H1 (cell line): ENCODE results near the gene ACO1. TPM values are rescaled to one million over a fixed set of nuclear protein-coding genes. Genes with fewer than 3 reads are reported as not detected.

Source experiments
- CTCF ChIA-PET: fragments of 300-600 bp; sonication (Branson Sonifier 250); formaldehyde crosslinking; loops from one replicate; lab custom pipeline; 2021; ENCODE audit not compliant: partially characterized antibody; lab: Charles Lee
- POLR2A ChIA-PET: fragments of 300-600 bp; sonication (Branson Sonifier 250); formaldehyde crosslinking; loops from one replicate; lab custom pipeline; 2021; ENCODE audit warnings: inconsistent platforms; ENCODE audit not compliant: partially characterized antibody; lab: Charles Lee
- DNase-seq, 2 experiments: peaks; one replicate each; pipeline versions ENCODE4 v3.0.0 to v3.0.0-alpha.2; 2010 to 2022; ENCODE audit warnings: low spot score in 2 of 2, low read depth in 1 of 2, mixed read lengths in 1 of 2
- FAIRE-seq: peaks from 2 replicates; lab custom pipeline; 2011; peaks lifted over from hg19 to GRCh38; lab: Jason Lieb, UNC
- H2AFZ ChIP-seq: 2 replicates; pipeline ENCODE4 v1.8.1; 2012; ENCODE audit warnings: low read length, inconsistent platforms
- H2AK5ac ChIP-seq: 2 replicates; pipeline ENCODE4 v1.6.1; 2013; ENCODE audit warnings: low read depth, low read length
- H2BK120ac ChIP-seq: replicated peaks from 2 replicates; pipeline ENCODE3; 2013; ENCODE audit warnings: low read depth, low read length, inconsistent platforms
- H2BK12ac ChIP-seq: 2 replicates; pipeline ENCODE4 v1.6.1; 2013; ENCODE audit warnings: low read depth, low read length
- H2BK15ac ChIP-seq: 2 replicates; pipeline ENCODE4 v1.6.1; 2013; ENCODE audit warnings: low read length
- H2BK20ac ChIP-seq: 2 replicates; pipeline ENCODE4 v1.6.1; 2013; ENCODE audit warnings: low read length
- H2BK5ac ChIP-seq: 2 replicates; pipeline ENCODE4 v1.6.1; 2013; ENCODE audit warnings: low read depth, low read length
- H3K14ac ChIP-seq: 2 replicates; pipeline ENCODE4 v1.6.1; 2013; ENCODE audit warnings: inconsistent platforms; ENCODE audit not compliant: insufficient read length
- H3K18ac ChIP-seq: 2 replicates; pipeline ENCODE4 v1.6.1; 2013; ENCODE audit warnings: low read length; ENCODE audit errors: extremely low read depth
- H3K23ac ChIP-seq: 2 replicates; pipeline ENCODE4 v1.6.1; 2013; ENCODE audit warnings: inconsistent platforms; ENCODE audit not compliant: insufficient read length
- H3K23me2 ChIP-seq: 2 replicates; pipeline ENCODE4 v1.6.1; 2013; ENCODE audit warnings: low read depth, low read length
- H3K27ac ChIP-seq: 2 replicates; pipeline ENCODE4 v1.6.1; 2011; ENCODE audit warnings: low read depth, low read length, inconsistent platforms
- H3K27me3 ChIP-seq, 4 experiments: replicated peaks in 1 of 4; 1 replicate in 1 of 4; 2 replicates in 3 of 4; pipeline versions ENCODE4 v1.6.1 to v1.8.1; 2011 to 2013; ENCODE audit warnings: low read length in 3 of 4, mild to moderate bottlenecking in 3 of 4, inconsistent platforms in 2 of 4, mixed read lengths in 2 of 4, moderate library complexity in 1 of 4; ENCODE audit not compliant: control insufficient read depth in 3 of 4, insufficient read depth in 3 of 4; ENCODE audit errors: extremely low read depth in 1 of 4
- H3K36me3 ChIP-seq, 4 experiments: 2 replicates each; pipeline versions ENCODE4 v1.6.1 to v1.8.1; 2011 to 2013; ENCODE audit warnings: mild to moderate bottlenecking in 4 of 4, low read length in 3 of 4, moderate library complexity in 2 of 4, control low read depth in 1 of 4, inconsistent platforms in 1 of 4; ENCODE audit not compliant: insufficient read depth in 4 of 4, control insufficient read depth in 2 of 4
- H3K4ac ChIP-seq: replicated peaks from 2 replicates; pipeline ENCODE3; 2013; ENCODE audit warnings: low read length, low read depth, mixed read lengths, inconsistent platforms; ENCODE audit not compliant: insufficient read length
- H3K4me1 ChIP-seq, 4 experiments: replicated peaks in 1 of 4; 1 replicate in 1 of 4; 2 replicates in 3 of 4; pipeline versions ENCODE4 v1.6.1 to v1.8.1; 2011 to 2013; ENCODE audit warnings: low read length in 3 of 4, inconsistent platforms in 2 of 4, mixed read lengths in 1 of 4; ENCODE audit not compliant: insufficient read depth in 4 of 4, control insufficient read depth in 3 of 4
- H3K4me2 ChIP-seq, 2 experiments: 2 replicates each; pipeline versions ENCODE4 v1.6.1 to v1.8.1; 2011 to 2013; ENCODE audit warnings: low read depth in 2 of 2, low read length in 2 of 2, control low read depth in 1 of 2, inconsistent platforms in 1 of 2, mild to moderate bottlenecking in 1 of 2; ENCODE audit not compliant: insufficient read depth in 1 of 2
- H3K4me3 ChIP-seq, 4 experiments: fragments of 200-600, 300-600 bp in 1 of 4; sonication (generic), shearing (Covaris generic), sonication (Bioruptor Twin) in 1 of 4; 2 replicates each; pipeline versions ENCODE4 v1.5.1 to v1.8.1; 2011 to 2016; ENCODE audit warnings: low read length in 4 of 4, low read depth in 3 of 4, control low read depth in 2 of 4, inconsistent platforms in 2 of 4, mild to moderate bottlenecking in 2 of 4, mixed read lengths in 1 of 4, moderate library complexity in 1 of 4; ENCODE audit not compliant: insufficient read depth in 2 of 4; ENCODE audit errors: extremely low read depth in 1 of 4
- H3K56ac ChIP-seq: replicated peaks from 2 replicates; pipeline ENCODE3; 2013; ENCODE audit warnings: low read depth, mild to moderate bottlenecking, mixed read lengths, low read length, inconsistent platforms; ENCODE audit not compliant: insufficient read length
- H3K79me1 ChIP-seq: 2 replicates; pipeline ENCODE4 v1.6.1; 2013; ENCODE audit warnings: low read depth, low read length, control low read depth
- H3K79me2 ChIP-seq, 2 experiments: 2 replicates each; pipeline versions ENCODE4 v1.6.1 to v1.8.1; 2012 to 2013; ENCODE audit warnings: low read length in 2 of 2, mild to moderate bottlenecking in 2 of 2, inconsistent platforms in 1 of 2; ENCODE audit not compliant: insufficient read depth in 2 of 2, control insufficient read depth in 1 of 2
- H3K9ac ChIP-seq, 4 experiments: replicated peaks in 1 of 4; 1 replicate in 1 of 4; 2 replicates in 3 of 4; pipeline versions ENCODE4 v1.6.1 to v1.8.1; 2011 to 2013; ENCODE audit warnings: low read depth in 3 of 4, low read length in 3 of 4, control low read depth in 2 of 4, mild to moderate bottlenecking in 2 of 4, moderate library complexity in 2 of 4, inconsistent platforms in 1 of 4; ENCODE audit errors: extremely low read depth in 1 of 4
- H3K9me3 ChIP-seq, 2 experiments: 2 replicates each; pipeline versions ENCODE4 v1.6.1 to v1.8.1; 2012 to 2013; ENCODE audit warnings: mild to moderate bottlenecking in 2 of 2, moderate library complexity in 2 of 2, control low read depth in 1 of 2, inconsistent platforms in 1 of 2, low read depth in 1 of 2, low read length in 1 of 2, mixed read lengths in 1 of 2; ENCODE audit not compliant: insufficient read depth in 2 of 2
- H4K20me1 ChIP-seq, 2 experiments: replicated peaks in 1 of 2; 2 replicates each; pipeline versions ENCODE3 to v1.8.1; 2011 to 2013; ENCODE audit warnings: inconsistent platforms in 2 of 2, low read length in 2 of 2, mild to moderate bottlenecking in 1 of 2; ENCODE audit not compliant: insufficient read depth in 2 of 2, control insufficient read depth in 1 of 2
- H4K5ac ChIP-seq: 2 replicates; pipeline ENCODE4 v1.6.1; 2013; ENCODE audit warnings: low read length, low read depth, mixed read lengths, inconsistent platforms; ENCODE audit not compliant: insufficient read length
- H4K8ac ChIP-seq: 2 replicates; pipeline ENCODE4 v1.8.0; 2013; ENCODE audit warnings: mild to moderate bottlenecking, moderate library complexity, low read length, inconsistent platforms; ENCODE audit not compliant: insufficient read depth; ENCODE audit errors: extremely low read depth
- H4K91ac ChIP-seq: replicated peaks from 2 replicates; pipeline ENCODE3; 2013; ENCODE audit warnings: low read length, mixed read lengths, inconsistent platforms; ENCODE audit not compliant: insufficient read length
- ATF3 ChIP-seq: IDR thresholded peaks from 2 replicates; pipeline ENCODE4 v1.6.1; 2011; ENCODE audit warnings: low read depth, mild to moderate bottlenecking, low read length; ENCODE audit not compliant: insufficient read depth
- GABPA ChIP-seq: IDR thresholded peaks from 2 replicates; pipeline ENCODE4 v1.6.1; 2011; ENCODE audit warnings: mild to moderate bottlenecking, low read length, moderate library complexity, borderline replicate concordance; ENCODE audit not compliant: insufficient read depth
- NANOG ChIP-seq: IDR thresholded peaks from 2 replicates; pipeline ENCODE4 v1.6.1; 2011; ENCODE audit warnings: low read length, low read depth, mild to moderate bottlenecking, inconsistent platforms; ENCODE audit not compliant: insufficient read depth, poor library complexity, severe bottlenecking
- RXRA ChIP-seq: IDR thresholded peaks from 2 replicates; pipeline ENCODE4 v1.6.1; 2011; ENCODE audit warnings: low read depth, mild to moderate bottlenecking, low read length, moderate library complexity; ENCODE audit not compliant: insufficient read depth
- SAP30 ChIP-seq: fragments of 300-600 bp; sonication (generic); IDR thresholded peaks from 2 replicates; pipeline ENCODE4 v1.7.1; 2012; ENCODE audit warnings: low read length, moderate library complexity, mild to moderate bottlenecking, inconsistent platforms; ENCODE audit not compliant: insufficient read depth, insufficient replicate concordance
- SP2 ChIP-seq: IDR thresholded peaks from 2 replicates; pipeline ENCODE4 v1.6.1; 2012; ENCODE audit warnings: mild to moderate bottlenecking, low read length, inconsistent platforms
- SRF ChIP-seq: IDR thresholded peaks from 2 replicates; pipeline ENCODE4 v1.6.1; 2011; ENCODE audit warnings: mild to moderate bottlenecking, low read depth, low read length, moderate library complexity
- USF2 ChIP-seq: IDR thresholded peaks from 2 replicates; pipeline ENCODE4 v1.6.1; 2011; ENCODE audit warnings: low read length, improper control_type of control experiment
- ZNF274 ChIP-seq: IDR thresholded peaks from 2 replicates; pipeline ENCODE4 v1.7.0; 2012; ENCODE audit warnings: low read length, borderline replicate concordance; ENCODE audit errors: extremely low read depth
- WGBS, 2 experiments: shearing (Covaris generic) in 1 of 2; methylation state at CpG; one replicate each; pipeline versions ENCODE4 v1.1.6 to v1.1.7; 2013 to 2015; ENCODE audit warnings: low lambda C conversion rate in 2 of 2, mixed read lengths in 2 of 2, inconsistent platforms in 1 of 2, low coverage in 1 of 2, missing lambda C conversion rate in 1 of 2; ENCODE audit not compliant: insufficient replicate concordance in 2 of 2, insufficient coverage in 1 of 2, insufficient read length in 1 of 2; ENCODE audit errors: extremely low coverage in 1 of 2, missing lambda C conversion rate in 1 of 2; 5-methylcytosine and 5-hydroxymethylcytosine counted together
- polyA plus RNA-seq, 7 experiments: library from polyadenylated mRNA; depleted of rRNA in 3 of 7; stranded (reverse) in 5 of 7; unstranded in 2 of 7; fragments of >200 nt in 5 of 7; fragments of 200-250 nt in 2 of 7; gene quantifications; 1 replicate in 5 of 7; 2 replicates in 1 of 7; 4 replicates in 1 of 7; pipeline versions ENCODE4 v1.2.1 to v1.2.3, GENCODE V29; 2011 to 2013; ENCODE audit warnings: missing spikeins in 2 of 7, mixed read lengths in 2 of 7
- total RNA-seq: library from RNA; stranded (reverse); fragmentation: NEBNext Ultra II Directional; extraction: Animal tissue kit (Norgen Biotek cat#: 25700); gene quantifications from 2 replicates; pipeline ENCODE4 v1.2.1, GENCODE V29; 2021

Gene ACO1
- total and polyA plus RNA-seq, 2 of the 8 experiments (the other 6 are each of a cell fraction or from before 2014, with no cell fraction given), result 39.3 to 49.8 TPM

GRCh38 chr9:32382565-32383320 is 1.7 kb upstream of the ACO1 start:
- Histone ChIP-seq H3K4me1 (peaks cover 0 to 4% (median 3%) of the 10 kb centered on the region in 4 experiments; a peak in 3 of 7 replicates), H3K9me3 (no peaks in the 10 kb centered on the region), H2BK15ac (no peak overlapping the region), H3K23ac (no peak overlapping the region), H3K4me2 (no peak overlapping the region; a peak in 1 of 4 replicates), H3K4me3 (no peak overlapping the region), H4K5ac (no peak overlapping the region), H3K27ac (no peak overlapping the region), H2BK120ac (no peak overlapping the region), H2AFZ (no peak overlapping the region), H3K18ac (no peak overlapping the region), H2AK5ac (no peak overlapping the region), H3K79me2 (peaks cover 0 to 10% of the 10 kb centered on the region in 2 experiments; a peak in 2 of 4 replicates), H4K20me1 (no peaks in the 10 kb centered on the region), H3K79me1 (peaks cover 2% of the 10 kb centered on the region; the same call in 1 of the 2 replicates), H3K9ac (no peak overlapping the region), H4K91ac (no peak overlapping the region), H3K14ac (no peak overlapping the region), H3K27me3 (peaks cover 2 to 15% (median 8%) of the 10 kb centered on the region in 4 experiments), H3K56ac (no peak overlapping the region), H2BK12ac (no peak overlapping the region), H2BK5ac (no peak overlapping the region), H2BK20ac (no peak overlapping the region), H3K23me2 (peaks cover 7% of the 10 kb centered on the region), H3K4ac (no peak overlapping the region), H3K36me3 (no peaks in the 10 kb centered on the region), H4K8ac (no peak overlapping the region)
- CTCF ChIA-PET, result interaction anchor here (0.8 to 4.7 kb wide), 9 partner anchors 15 to 206 kb away, joined by 3 to 48 read pairs (median 6); partner anchors contain the start of genes NDUFB6 and RIGI
- FAIRE-seq (no peak), DNase-seq (no peak)
- WGBS, 2 experiments, result 83% methylated on average over 14 of the region's 14 CpGs; no CpG with 5 or more reads in 1 of the 2 experiments
- POLR2A ChIA-PET, result interaction anchor here (1.7 kb wide), 1 partner anchor 168 kb away, joined by 3 read pairs; no protein-coding TSS in a partner anchor
- TF ChIP-seq SAP30 (no peak), SP2 (no peak), GABPA (no peak), USF2 (no peak), ZNF274 (no peak), RXRA (no peak), NANOG (no peak), ATF3 (no peak), SRF (no peak)
